Neuron (in vitro differentiated cells): ENCODE data around the gene OR10T2.
"Not testable (repeated sequence)": the region's sequence is repeated elsewhere in the genome, so short reads cannot be mapped to it uniquely, and the experiment has no call there.

Experiments
- H2AFZ ChIP-seq: one replicate; pipeline ENCODE4 v1.6.1; 2013; ENCODE audit warnings: low read depth, mild to moderate bottlenecking, inconsistent platforms, low read length, moderate library complexity
- H3K27me3 ChIP-seq: one replicate; pipeline ENCODE4 v1.6.1; 2013; ENCODE audit warnings: low read length; ENCODE audit not compliant: insufficient read depth
- H3K36me3 ChIP-seq: one replicate; pipeline ENCODE4 v1.6.1; 2013; ENCODE audit warnings: low read length; ENCODE audit not compliant: insufficient read depth
- H3K4me1 ChIP-seq: one replicate; pipeline ENCODE4 v1.6.1; 2013; ENCODE audit warnings: low read length; ENCODE audit not compliant: insufficient read depth
- H3K4me3 ChIP-seq: 2 replicates; pipeline ENCODE4 v1.5.1; 2013; ENCODE audit warnings: mild to moderate bottlenecking, low read length, moderate library complexity
- H3K9me3 ChIP-seq: one replicate; pipeline ENCODE4 v1.6.1; 2013; ENCODE audit warnings: low read length

OR10T2 gene

DNA sequence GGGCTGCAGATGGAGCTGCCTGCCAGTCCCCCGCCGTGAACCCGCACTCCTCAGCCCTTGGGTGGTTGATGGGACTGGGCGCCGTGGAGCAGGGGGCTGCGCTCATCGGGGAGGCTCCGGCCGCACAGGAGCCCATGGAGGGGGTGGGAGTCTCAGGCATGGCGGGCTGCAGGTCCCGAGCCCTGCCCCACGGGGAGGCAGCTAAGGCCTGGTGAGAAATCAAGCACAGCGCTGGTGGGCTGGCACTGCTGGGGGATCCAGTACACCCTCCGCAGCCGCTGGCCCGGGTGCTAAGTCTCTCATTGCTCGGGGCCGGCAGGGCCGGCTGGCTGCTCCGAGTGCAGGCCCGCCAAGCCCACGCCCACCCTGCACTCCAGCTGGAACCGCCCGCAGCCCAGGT lies 50.3 kb downstream of the OR10T2 start:
- not testable (repeated sequence) for H3K36me3 ChIP-seq, H2AFZ ChIP-seq, H3K4me1 ChIP-seq, H3K9me3 ChIP-seq, H3K4me3 ChIP-seq, H3K27me3 ChIP-seq
